GM18873 (cell line): Measurements from ENCODE around the gene MED25.

Experiments used
- ATAC-seq: cut with Tn5 transposase; IDR thresholded peaks from one replicate; pipeline ENCODE4 v1.9.1; 2021; ENCODE audit warnings: mild to moderate bottlenecking, moderate library complexity, moderate number of reproducible peaks; ENCODE audit not compliant: unreplicated experiment, low FRiP score

MED25 gene

GRCh38 chr19:49817964-49818648, at the start of gene MED25:
TSS of gene MED25 (plus strand) at chr19:49818289. CDS start at chr19:49818342, 53 bp downstream.
- ATAC-seq, result peak; percentile 42

DNA sequence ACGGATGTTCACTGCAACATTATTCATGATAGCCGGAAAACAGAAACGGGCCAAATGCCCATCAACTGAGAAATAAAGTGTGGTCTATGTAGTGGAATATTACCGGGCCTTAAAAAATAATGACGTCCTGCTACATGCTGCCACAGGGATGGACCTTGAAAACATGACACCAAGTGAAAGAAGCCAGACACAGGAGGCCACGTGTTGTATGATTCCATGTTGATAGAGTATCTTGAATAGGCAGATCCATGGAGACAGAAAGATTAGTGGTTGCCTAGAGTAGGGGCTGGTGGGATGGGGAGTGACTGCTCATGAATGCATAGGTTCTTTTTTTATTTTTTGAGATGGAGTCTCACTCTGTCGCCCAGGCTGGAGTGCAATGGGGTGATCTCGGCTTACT, 47.6 kb upstream of the MED25 start:
- ATAC-seq, result no peak

GRCh38 chr19:49771674-49772139, 46.4 kb upstream of the MED25 start:
- ATAC-seq, result no peak

- no peak for ATAC-seq
Observed at GRCh38 chr19:49772850-49773432, 45.1 kb upstream of the MED25 start.

- no peak for ATAC-seq
Observed at GRCh38 chr19:49773663-49774350, 44.3 kb upstream of the MED25 start.

DNA sequence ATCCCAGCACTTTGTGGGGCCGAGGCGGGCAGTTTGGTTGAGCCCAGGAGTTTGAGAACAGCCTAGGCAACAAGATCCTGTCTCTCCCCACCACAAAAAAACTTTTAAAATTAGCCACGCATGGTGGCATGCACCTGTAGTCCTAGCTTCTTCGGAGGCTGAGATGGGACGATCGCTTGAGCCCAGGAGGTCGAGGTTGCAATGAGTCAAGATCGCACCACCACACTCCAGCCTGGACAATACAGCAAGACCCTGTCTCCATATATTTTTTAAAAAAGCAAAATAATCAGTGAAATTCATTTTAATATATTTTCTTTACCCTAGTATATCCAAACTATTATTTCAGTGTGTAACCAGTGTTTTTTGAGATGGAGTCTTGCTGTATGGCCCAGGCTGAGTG, 43.1 kb upstream of the MED25 start:
- no peak for ATAC-seq

GRCh38 chr19:49775742-49776370, 42.2 kb upstream of the MED25 start:
- no peak for ATAC-seq

- ATAC-seq, result no peak
Observed at GRCh38 chr19:49776371-49776764, 41.7 kb upstream of the MED25 start.

DNA sequence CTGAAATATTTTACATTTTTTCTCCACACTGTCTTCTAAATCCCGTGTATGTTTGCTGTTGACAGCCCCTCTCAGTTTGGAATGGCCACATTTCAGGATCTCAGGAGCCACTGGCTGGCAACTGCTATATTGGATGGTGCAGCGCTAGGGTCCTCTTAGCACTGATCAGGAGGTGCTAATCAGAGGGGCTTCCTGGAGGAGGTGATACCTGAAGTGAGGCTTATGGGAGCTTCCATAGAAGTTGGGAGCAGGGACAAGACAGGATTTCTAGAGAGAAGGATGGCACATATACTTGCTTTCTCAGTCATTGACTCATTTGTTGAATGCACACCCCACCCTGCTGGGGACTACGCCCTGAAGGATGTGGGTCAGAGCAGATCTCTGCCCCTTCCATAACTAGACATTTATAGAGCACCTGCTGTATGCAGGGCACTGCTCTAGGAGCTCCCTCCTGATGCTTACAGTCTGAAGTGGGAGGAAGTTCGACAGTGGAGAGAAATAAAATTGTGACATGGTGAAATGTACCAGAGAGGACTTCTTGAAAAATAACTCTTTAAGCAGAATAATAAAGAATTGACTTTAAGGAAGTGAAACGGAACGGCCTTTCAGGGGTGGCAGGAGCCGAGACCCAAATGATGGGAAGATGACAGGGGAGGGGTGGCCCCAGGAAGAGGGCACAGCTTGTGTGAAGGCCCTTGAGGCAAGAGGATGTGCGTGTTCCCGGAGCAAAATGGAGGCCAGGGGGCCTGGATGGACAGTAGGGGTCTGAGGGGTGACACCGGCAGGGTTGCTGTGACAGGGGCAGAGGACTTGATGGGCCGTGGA, 38.1 kb upstream of the MED25 start:
- no peak for ATAC-seq

DNA sequence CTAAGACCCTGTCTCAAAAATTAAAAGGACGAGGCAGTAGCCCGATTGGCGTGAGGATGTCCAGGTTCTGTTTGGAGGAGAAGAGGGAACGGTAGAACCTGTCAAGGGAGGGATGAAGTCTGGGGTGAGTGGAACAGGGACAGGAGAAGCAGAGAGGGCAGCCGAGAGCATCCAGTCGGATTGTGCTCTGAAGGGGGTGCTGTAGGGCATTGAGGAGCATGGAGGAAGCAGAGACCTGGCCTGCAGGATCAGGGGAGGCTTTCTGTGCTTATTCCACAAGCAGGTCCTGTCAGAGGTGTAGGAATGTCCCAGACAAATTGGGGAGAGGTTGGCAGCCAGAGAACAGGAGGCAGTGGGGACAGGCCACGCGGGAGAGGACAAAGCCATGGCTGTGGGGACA, 37.2 kb upstream of the MED25 start:
- no peak for ATAC-seq

DNA sequence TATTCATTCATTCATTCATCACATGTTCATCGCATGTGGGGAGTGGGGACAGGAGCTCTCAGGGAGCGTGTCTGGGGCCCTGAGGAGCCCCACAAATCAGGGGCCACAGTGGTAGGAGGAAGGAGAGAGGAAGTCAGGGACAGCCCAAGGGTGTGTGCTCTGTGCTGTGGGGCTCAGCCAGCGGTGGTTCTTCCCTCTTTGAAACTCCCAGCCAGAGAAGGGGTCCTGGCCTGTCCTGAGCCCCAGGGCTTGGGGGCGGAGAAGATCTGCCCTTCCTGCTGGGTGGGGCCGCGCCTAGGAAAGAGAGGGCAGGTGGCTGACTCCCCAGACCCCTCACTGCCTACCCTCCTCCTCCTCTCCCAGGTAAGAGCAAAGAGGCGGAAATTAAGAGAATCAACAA, 36.7 kb upstream of the MED25 start:
- no peak for ATAC-seq

DNA sequence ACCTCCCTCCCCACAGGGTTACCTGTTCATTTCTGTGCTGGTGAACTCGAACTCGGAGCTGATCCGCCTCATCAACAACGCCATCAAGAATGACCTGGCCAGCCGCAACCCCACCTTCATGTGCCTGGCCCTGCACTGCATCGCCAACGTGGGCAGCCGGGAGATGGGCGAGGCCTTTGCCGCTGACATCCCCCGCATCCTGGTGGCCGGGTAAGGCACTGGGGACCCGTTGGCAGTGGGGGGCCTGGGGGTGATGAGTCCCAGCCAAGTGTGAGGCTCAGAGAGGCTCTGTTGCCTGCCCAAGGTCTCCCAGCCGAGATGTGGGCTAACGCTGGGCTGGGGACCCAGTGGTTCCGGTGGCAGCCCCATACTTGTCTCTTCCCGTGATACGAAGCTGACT, 35.6 kb upstream of the MED25 start:
- no peak for ATAC-seq

DNA sequence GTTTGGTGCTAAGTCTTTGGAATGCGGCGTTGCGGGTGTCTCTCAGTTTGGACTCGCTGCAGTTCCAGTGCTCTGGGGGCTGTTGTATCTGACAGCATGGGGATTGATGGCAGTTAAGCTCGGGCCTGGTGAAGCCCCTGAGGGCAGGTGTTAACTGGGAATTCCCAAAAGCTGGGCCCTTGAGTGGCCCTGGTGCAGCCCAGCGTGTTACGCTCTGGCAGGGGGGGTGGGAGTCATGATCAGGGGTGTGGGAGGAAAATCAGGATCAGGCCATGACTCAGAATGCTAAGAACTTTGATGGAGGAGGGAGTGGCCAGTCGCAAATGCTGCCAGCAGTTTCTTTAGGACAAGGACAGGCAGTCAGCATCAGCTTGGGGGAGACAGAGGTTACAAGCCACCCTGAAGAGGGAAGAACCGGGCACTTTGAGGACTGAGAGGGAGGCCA, 31.7 kb upstream of the MED25 start:
- no peak for ATAC-seq

DNA sequence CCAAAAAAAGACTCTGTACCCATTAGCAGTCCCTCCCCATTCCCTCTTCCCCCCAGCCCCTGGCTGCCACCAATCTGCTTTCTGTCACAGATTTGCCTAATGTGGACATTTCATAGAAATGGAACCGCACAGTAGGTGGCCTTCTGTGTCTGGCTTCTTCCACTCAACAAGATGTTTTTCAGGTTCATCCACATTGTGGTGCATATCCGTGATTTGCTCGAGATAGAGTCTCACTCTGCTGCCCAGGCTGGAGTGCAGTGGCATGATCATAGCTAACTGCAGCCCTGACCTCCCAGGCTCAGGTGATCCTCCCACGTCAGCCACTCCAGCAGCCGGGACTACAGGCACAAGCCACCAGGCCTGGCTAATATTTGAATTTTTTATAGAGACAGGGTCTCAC, 30.3 kb upstream of the MED25 start:
- no peak for ATAC-seq

- no peak for ATAC-seq
Observed at GRCh38 chr19:49788857-49789256, 29.2 kb upstream of the MED25 start.

DNA sequence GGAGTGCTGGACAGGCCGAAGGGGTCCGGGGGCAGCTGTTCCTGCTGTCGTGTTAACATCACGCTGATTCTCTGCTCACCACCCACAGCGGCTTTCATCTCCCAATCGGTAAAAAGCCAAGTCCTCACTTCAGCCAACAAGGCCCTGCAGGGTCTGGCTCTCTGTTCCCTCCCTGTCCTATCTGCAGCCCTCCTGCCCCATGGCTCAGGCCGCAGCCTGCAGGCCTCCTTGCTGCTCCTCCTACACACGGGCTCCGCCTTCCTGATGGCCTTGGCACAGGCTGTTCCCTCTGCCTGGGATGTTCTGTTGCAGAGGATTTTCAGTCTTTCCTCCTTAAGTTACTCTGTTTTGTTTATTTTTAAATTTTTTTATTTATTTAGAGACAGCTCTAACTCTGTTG, 27.2 kb upstream of the MED25 start:
- no peak for ATAC-seq

DNA sequence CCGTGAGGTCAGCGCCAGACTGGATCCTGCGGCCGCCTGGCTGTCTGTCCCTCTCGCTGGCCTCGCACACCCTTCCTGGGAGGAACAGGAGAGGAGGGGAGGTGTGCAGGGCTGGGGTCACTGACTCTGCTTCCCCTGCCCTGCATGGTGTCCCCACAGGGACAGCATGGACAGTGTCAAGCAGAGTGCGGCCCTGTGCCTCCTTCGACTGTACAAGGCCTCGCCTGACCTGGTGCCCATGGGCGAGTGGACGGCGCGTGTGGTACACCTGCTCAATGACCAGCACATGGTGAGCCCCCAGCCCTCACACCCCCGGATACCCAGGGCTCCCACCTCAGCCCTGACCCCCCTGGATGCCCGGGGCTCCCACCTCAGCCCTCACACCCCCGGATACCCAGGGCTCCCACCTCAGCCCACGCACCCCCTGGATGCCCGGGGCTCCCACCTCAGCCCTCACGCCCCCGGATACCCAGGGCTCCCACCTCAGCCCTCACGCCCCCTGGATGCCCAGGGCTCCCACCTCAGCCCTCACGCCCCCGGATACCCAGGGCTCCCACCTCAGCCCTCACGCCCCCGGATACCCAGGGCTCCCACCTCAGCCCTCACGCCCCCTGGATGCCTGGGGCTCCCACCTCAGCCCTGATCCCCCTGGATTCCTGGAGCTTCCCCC, 26.2 kb upstream of the MED25 start:
- ATAC-seq, result no peak

- no peak for ATAC-seq
Observed at GRCh38 chr19:49792829-49793560, 25.1 kb upstream of the MED25 start.

GRCh38 chr19:49793561-49793840, 24.6 kb upstream of the MED25 start:
- no peak for ATAC-seq
